ENCODE data around the gene CAMTA1. TPM values are rescaled to one million over a fixed set of nuclear protein-coding genes. Genes with fewer than 3 reads are reported as not detected.

CAMTA1 gene
- total and polyA plus RNA-seq, 2 experiments from 2014 or later, result 89.0 to 145 TPM

DNA sequence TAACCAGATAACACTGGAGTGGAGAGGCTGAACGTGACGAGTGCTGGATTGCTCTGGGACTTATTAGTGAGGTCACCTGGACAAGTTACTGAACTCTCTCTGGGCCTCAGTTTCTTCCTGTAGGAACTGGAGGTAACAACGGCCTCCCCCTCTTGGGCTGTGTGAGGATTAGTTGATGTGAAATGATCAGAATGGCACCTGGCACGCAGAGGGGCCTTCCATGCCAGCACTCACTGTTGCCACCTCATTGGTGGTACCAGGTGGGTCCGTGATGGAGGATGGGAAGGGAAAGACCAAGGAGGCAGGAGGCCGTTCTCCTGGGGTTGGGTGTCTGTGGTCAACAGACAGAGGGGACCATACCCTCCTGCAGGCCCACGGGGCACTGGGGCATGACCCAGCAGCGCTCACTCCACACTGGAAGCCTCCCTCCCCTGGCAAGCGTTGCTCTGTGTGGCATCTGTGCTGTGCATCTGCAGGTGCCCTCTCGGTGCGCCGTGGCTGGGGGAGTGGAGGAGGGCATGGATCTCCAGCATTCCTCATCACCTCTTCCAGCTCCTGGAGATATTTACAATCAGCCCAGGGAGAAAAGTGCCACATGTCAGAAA, 636.3 kb downstream of the CAMTA1 start:
- Histone ChIP-seq H3K9me2 (replicated peaks; ENCODE audit: insufficient read depth) (no peaks in the 10 kb centered on the region), H3K27ac (no peak overlapping the region), H3K4me1 (ENCODE audit: insufficient read depth) (no peaks in the 10 kb centered on the region), H3K79me2 (no peaks in the 10 kb centered on the region), H3K36me3 (replicated peaks; ENCODE audit: insufficient read depth, low read depth) (no peaks in the 10 kb centered on the region), H3K4me2 (no peak overlapping the region), H2AFZ (no peak overlapping the region), H3K9me3 (ENCODE audit: low read depth) (no peaks in the 10 kb centered on the region), H4K20me1 (ENCODE audit: insufficient read depth, poor library complexity, severe bottlenecking) (no peaks in the 10 kb centered on the region), H3K27me3 (no peaks in the 10 kb centered on the region), H3K4me3 (no peak overlapping the region)
- 94% methylated on average over 12 of the region's 12 CpGs for WGBS (ENCODE audit: low lambda C conversion rate, missing lambda C conversion rate)
- no peak for DNase-seq (ENCODE audit: low spot score)
- TF ChIP-seq EZH2 (IDR thresholded peaks at IDR 0.05; ENCODE audit: borderline replicate concordance) (no peak), EZH2phosphoT487 (IDR thresholded peaks at IDR 0.05; ENCODE audit: low read depth, severe bottlenecking, unreplicated experiment) (no peak)
- TF ChIP-seq, protein P1, sequence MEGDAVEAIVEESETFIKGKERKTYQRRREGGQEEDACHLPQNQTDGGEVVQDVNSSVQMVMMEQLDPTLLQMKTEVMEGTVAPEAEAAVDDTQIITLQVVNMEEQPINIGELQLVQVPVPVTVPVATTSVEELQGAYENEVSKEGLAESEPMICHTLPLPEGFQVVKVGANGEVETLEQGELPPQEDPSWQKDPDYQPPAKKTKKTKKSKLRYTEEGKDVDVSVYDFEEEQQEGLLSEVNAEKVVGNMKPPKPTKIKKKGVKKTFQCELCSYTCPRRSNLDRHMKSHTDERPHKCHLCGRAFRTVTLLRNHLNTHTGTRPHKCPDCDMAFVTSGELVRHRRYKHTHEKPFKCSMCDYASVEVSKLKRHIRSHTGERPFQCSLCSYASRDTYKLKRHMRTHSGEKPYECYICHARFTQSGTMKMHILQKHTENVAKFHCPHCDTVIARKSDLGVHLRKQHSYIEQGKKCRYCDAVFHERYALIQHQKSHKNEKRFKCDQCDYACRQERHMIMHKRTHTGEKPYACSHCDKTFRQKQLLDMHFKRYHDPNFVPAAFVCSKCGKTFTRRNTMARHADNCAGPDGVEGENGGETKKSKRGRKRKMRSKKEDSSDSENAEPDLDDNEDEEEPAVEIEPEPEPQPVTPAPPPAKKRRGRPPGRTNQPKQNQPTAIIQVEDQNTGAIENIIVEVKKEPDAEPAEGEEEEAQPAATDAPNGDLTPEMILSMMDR (IDR thresholded peaks at IDR 0.05; ENCODE audit: poor library complexity), result no peak

DNA sequence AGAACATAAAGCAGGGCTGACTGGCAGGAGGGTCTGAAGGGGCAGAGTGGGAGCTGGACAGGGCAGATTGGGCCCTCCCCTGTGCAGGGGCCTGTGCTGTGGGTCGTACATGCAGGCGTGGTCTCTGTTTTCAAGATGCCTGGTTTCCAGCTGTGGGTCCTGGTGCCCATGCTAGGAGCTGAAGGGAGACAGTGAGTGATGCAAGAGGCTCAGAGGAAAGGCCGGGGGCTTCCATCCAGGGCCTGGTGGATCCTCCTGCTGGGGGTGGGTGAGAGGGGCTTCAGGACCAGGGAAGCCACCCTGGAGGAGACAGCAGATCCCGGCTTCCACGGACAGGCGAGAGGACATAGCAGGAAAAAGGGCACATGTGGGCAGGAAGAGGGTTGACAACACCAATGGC, 636.8 kb downstream of the CAMTA1 start:
- H3K4me1 ChIP-seq (ENCODE audit: insufficient read depth), result no peaks in the 10 kb centered on the region
- H3K27ac ChIP-seq, result no peak overlapping the region
- DNase-seq (ENCODE audit: low spot score), result no peak
- no peak for TF ChIP-seq EZH2phosphoT487 (IDR thresholded peaks at IDR 0.05; ENCODE audit: low read depth, severe bottlenecking, unreplicated experiment)
- no peak for TF ChIP-seq EZH2 (IDR thresholded peaks at IDR 0.05; ENCODE audit: borderline replicate concordance)
- no peaks in the 10 kb centered on the region for H4K20me1 ChIP-seq (ENCODE audit: insufficient read depth, poor library complexity, severe bottlenecking)
- H3K9me2 ChIP-seq (replicated peaks; ENCODE audit: insufficient read depth), result no peaks in the 10 kb centered on the region
- no peaks in the 10 kb centered on the region for H3K79me2 ChIP-seq
- H3K9me3 ChIP-seq (ENCODE audit: low read depth), result no peaks in the 10 kb centered on the region
- H3K36me3 ChIP-seq (replicated peaks; ENCODE audit: insufficient read depth, low read depth), result no peaks in the 10 kb centered on the region
- H2AFZ ChIP-seq, result no peak overlapping the region
- no peaks in the 10 kb centered on the region for H3K27me3 ChIP-seq
- 97% methylated on average over 6 of the region's 6 CpGs for WGBS (ENCODE audit: low lambda C conversion rate, missing lambda C conversion rate)
- no peak overlapping the region for H3K4me3 ChIP-seq
- H3K4me2 ChIP-seq, result no peak overlapping the region

DNA sequence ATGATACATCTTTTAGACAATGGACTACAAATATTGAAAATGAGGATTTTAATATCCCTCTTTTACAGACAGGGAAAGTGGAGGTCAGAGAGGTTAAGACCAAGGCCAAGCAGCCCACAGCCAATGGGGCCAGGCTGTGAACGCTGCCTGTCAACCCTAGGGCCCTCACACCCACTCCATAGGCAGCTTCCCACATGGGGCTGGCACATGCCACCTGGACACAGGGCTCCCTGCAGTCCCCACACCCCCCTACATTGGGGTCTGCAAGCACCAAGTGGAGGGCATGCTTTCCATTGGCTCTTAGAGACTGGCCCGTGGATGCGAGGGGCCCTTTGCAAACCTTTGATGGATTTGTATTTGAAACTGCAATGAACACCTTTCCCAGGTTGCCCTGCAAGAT, 637.3 kb downstream of the CAMTA1 start:
- Histone ChIP-seq H3K9me3 (ENCODE audit: low read depth) (no peaks in the 10 kb centered on the region), H3K27ac (no peak overlapping the region), H3K4me2 (no peak overlapping the region), H3K4me1 (ENCODE audit: insufficient read depth) (no peaks in the 10 kb centered on the region), H3K9me2 (replicated peaks; ENCODE audit: insufficient read depth) (no peaks in the 10 kb centered on the region), H3K27me3 (no peaks in the 10 kb centered on the region), H3K79me2 (no peaks in the 10 kb centered on the region), H2AFZ (no peak overlapping the region), H4K20me1 (ENCODE audit: insufficient read depth, poor library complexity, severe bottlenecking) (no peaks in the 10 kb centered on the region), H3K4me3 (no peak overlapping the region), H3K36me3 (replicated peaks; ENCODE audit: insufficient read depth, low read depth) (no peaks in the 10 kb centered on the region)
- TF ChIP-seq EZH2 (IDR thresholded peaks at IDR 0.05; ENCODE audit: borderline replicate concordance), result no peak
- TF ChIP-seq EZH2phosphoT487 (IDR thresholded peaks at IDR 0.05; ENCODE audit: low read depth, severe bottlenecking, unreplicated experiment), result no peak
- TF ChIP-seq, protein P1 (IDR thresholded peaks at IDR 0.05; ENCODE audit: poor library complexity), result no peak
- WGBS (ENCODE audit: low lambda C conversion rate, missing lambda C conversion rate), result 97% methylated on average over 3 of the region's 3 CpGs
- DNase-seq (ENCODE audit: low spot score), result no peak

DNA sequence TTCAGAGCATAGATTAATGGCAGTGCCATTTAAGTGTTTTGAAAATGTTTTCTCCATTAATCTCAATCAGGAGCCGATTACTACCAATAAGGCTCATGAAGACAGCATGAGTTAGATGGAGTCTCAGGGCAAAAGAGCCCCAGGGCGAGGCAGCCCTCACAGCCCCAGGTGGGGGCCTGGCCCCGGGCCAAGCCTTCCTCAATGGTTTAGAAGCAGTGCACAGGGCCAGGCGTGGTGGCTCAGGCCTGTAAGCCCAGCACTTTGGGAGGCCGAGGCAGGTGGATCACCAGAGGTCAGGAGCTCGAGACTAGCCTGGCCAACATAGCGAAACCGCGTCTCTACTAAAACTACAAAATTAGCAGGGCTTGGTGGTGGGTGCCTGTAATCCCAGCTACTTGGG, 637.7 kb downstream of the CAMTA1 start:
- H3K27me3 ChIP-seq, result no peaks in the 10 kb centered on the region
- no peak overlapping the region for H3K4me3 ChIP-seq
- no peaks in the 10 kb centered on the region for H3K36me3 ChIP-seq (replicated peaks; ENCODE audit: insufficient read depth, low read depth)
- no peak overlapping the region for H3K27ac ChIP-seq
- H3K79me2 ChIP-seq, result no peaks in the 10 kb centered on the region
- H3K9me2 ChIP-seq (replicated peaks; ENCODE audit: insufficient read depth), result no peaks in the 10 kb centered on the region
- WGBS (ENCODE audit: low lambda C conversion rate, missing lambda C conversion rate), result 91% methylated on average over 9 of the region's 9 CpGs
- DNase-seq (ENCODE audit: low spot score), result no peak
- no peaks in the 10 kb centered on the region for H4K20me1 ChIP-seq (ENCODE audit: insufficient read depth, poor library complexity, severe bottlenecking)
- H2AFZ ChIP-seq, result no peak overlapping the region
- TF ChIP-seq EZH2 (IDR thresholded peaks at IDR 0.05; ENCODE audit: borderline replicate concordance) (no peak), EZH2phosphoT487 (IDR thresholded peaks at IDR 0.05; ENCODE audit: low read depth, severe bottlenecking, unreplicated experiment) (no peak)
- TF ChIP-seq, protein P1 (IDR thresholded peaks at IDR 0.05; ENCODE audit: poor library complexity), result no peak
- H3K4me2 ChIP-seq, result no peak overlapping the region
- H3K4me1 ChIP-seq (ENCODE audit: insufficient read depth), result no peaks in the 10 kb centered on the region
- no peaks in the 10 kb centered on the region for H3K9me3 ChIP-seq (ENCODE audit: low read depth)

Measured in hepatocyte (in vitro differentiated cells).